ENCODE results near the gene SP3. TPM values are rescaled to one million over a fixed set of nuclear protein-coding genes. Genes with fewer than 3 reads are reported as not detected.

The SP3 gene
- polyA plus RNA-seq, 1 donor (not counting 4 experiments of a cell fraction or from before 2014, with no cell fraction given) = 46.7 TPM

DNA sequence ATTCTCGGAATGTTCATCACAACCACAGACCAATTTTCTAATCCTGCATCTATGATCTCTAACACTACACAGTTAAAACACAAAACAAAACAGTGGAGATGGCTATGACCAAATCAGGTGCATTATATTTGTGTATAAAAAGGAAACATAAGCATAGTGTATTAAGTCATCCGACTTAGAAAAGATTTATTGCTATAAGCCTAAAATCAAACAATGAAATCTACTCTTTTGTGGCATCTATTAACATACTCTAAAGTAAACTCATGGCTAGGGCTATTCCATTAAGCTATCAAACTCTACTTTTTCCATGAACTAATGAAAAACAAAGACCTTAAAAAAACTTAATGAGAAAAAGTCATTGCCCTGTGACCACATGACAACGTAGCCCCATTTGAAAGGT is 8.7 kb downstream of the SP3 start:
- dilution Hi-C loops (cut with MboI; ENCODE audit: extremely low pct_ligation_motif_present, low sequenced_read_pairs) = no loop called here
- peaks cover 6 to 14% of the 10 kb centered on the region in 2 experiments for H3K36me3 ChIP-seq (ENCODE audit: control insufficient read depth in 2 of 2, extremely low read depth in 1 of 2, insufficient read depth in 2 of 2, low read length in 2 of 2)
- no peak for FAIRE-seq
- no peak overlapping the region for H3K4me3 ChIP-seq (ENCODE audit: control insufficient read depth in 2 of 3, extremely low read depth in 1 of 3, insufficient read depth in 2 of 3, low read depth in 1 of 3, low read length in 3 of 3)
- no peak overlapping the region for H3K4me2 ChIP-seq (ENCODE audit: control insufficient read depth, extremely low read depth, insufficient read depth, low read depth, low read length)
- H2AFZ ChIP-seq (ENCODE audit: control insufficient read depth, low read length) = no peak overlapping the region
- peaks cover 100% of the 10 kb centered on the region for H3K79me2 ChIP-seq (ENCODE audit: control insufficient read depth, insufficient read depth, low read length)
- no peak for DNase-seq (ENCODE audit: low read depth, low spot score)
- no peaks in the 10 kb centered on the region for H3K4me1 ChIP-seq (ENCODE audit: control insufficient read depth, extremely low read depth, insufficient read depth, low read length)
- H3K9me3 ChIP-seq (ENCODE audit: control insufficient read depth, low read depth, low read length) = no peaks in the 10 kb centered on the region
- TF ChIP-seq, protein P1, sequence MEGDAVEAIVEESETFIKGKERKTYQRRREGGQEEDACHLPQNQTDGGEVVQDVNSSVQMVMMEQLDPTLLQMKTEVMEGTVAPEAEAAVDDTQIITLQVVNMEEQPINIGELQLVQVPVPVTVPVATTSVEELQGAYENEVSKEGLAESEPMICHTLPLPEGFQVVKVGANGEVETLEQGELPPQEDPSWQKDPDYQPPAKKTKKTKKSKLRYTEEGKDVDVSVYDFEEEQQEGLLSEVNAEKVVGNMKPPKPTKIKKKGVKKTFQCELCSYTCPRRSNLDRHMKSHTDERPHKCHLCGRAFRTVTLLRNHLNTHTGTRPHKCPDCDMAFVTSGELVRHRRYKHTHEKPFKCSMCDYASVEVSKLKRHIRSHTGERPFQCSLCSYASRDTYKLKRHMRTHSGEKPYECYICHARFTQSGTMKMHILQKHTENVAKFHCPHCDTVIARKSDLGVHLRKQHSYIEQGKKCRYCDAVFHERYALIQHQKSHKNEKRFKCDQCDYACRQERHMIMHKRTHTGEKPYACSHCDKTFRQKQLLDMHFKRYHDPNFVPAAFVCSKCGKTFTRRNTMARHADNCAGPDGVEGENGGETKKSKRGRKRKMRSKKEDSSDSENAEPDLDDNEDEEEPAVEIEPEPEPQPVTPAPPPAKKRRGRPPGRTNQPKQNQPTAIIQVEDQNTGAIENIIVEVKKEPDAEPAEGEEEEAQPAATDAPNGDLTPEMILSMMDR (optimal IDR thresholded peaks at IDR 0.05 in 1 of 3, IDR thresholded peaks at IDR 0.05 in 1 of 3, conservative IDR thresholded peaks at IDR 0.05 in 1 of 3; ENCODE audit: extremely low read depth in 1 of 3, insufficient read depth in 2 of 3, low read length in 3 of 3) = no peak
- TF ChIP-seq EZH2 (IDR thresholded peaks at IDR 0.05; ENCODE audit: low read length) = no peak
- peaks cover 2% of the 10 kb centered on the region for H3K9me1 ChIP-seq (ENCODE audit: control insufficient read depth, extremely low read depth, insufficient read depth, low read length)
- H3K9ac ChIP-seq (ENCODE audit: control insufficient read depth, extremely low read depth, insufficient read depth, low read length) = no peak overlapping the region
- no peaks in the 10 kb centered on the region for H3K27me3 ChIP-seq (ENCODE audit: control insufficient read depth, extremely low read depth, insufficient read depth, low read length)
- H3K27ac ChIP-seq (ENCODE audit: control insufficient read depth, insufficient read depth, low read length) = no peak overlapping the region
- H4K20me1 ChIP-seq (ENCODE audit: control insufficient read depth, extremely low read depth, insufficient read depth, low read length) = no peaks in the 10 kb centered on the region

- Histone ChIP-seq H4K20me1 (ENCODE audit: control insufficient read depth, extremely low read depth, insufficient read depth, low read length) (no peaks in the 10 kb centered on the region), H3K4me3 (ENCODE audit: control insufficient read depth in 2 of 3, extremely low read depth in 1 of 3, insufficient read depth in 2 of 3, low read depth in 1 of 3, low read length in 3 of 3) (no peak overlapping the region), H3K79me2 (ENCODE audit: control insufficient read depth, insufficient read depth, low read length) (peaks cover 100% of the 10 kb centered on the region), H3K9ac (ENCODE audit: control insufficient read depth, extremely low read depth, insufficient read depth, low read length) (no peak overlapping the region), H3K27ac (ENCODE audit: control insufficient read depth, insufficient read depth, low read length) (no peak overlapping the region), H3K9me1 (ENCODE audit: control insufficient read depth, extremely low read depth, insufficient read depth, low read length) (peaks cover 2% of the 10 kb centered on the region), H3K4me2 (ENCODE audit: control insufficient read depth, extremely low read depth, insufficient read depth, low read depth, low read length) (no peak overlapping the region), H3K36me3 (ENCODE audit: control insufficient read depth in 2 of 2, extremely low read depth in 1 of 2, insufficient read depth in 2 of 2, low read length in 2 of 2) (peaks cover 6 to 14% of the 10 kb centered on the region in 2 experiments), H3K9me3 (ENCODE audit: control insufficient read depth, low read depth, low read length) (no peaks in the 10 kb centered on the region), H3K27me3 (ENCODE audit: control insufficient read depth, extremely low read depth, insufficient read depth, low read length) (no peaks in the 10 kb centered on the region), H2AFZ (ENCODE audit: control insufficient read depth, low read length) (no peak overlapping the region), H3K4me1 (ENCODE audit: control insufficient read depth, extremely low read depth, insufficient read depth, low read length) (no peaks in the 10 kb centered on the region)
- TF ChIP-seq, protein P1 (optimal IDR thresholded peaks at IDR 0.05 in 1 of 3, IDR thresholded peaks at IDR 0.05 in 1 of 3, conservative IDR thresholded peaks at IDR 0.05 in 1 of 3; ENCODE audit: extremely low read depth in 1 of 3, insufficient read depth in 2 of 3, low read length in 3 of 3) = no peak
- no peak for TF ChIP-seq EZH2 (IDR thresholded peaks at IDR 0.05; ENCODE audit: low read length)
- DNase-seq (ENCODE audit: low read depth, low spot score) (no peak), FAIRE-seq (no peak)
- dilution Hi-C loops (cut with MboI; ENCODE audit: extremely low pct_ligation_motif_present, low sequenced_read_pairs) = no loop called here
These were observed 9.3 kb downstream of the SP3 start for GRCh38 chr2:173955867-173956266.

Measured in keratinocyte (primary cell).